Motor neuron (in vitro differentiated cells): Measurements from ENCODE around the gene FNTB. TPM values are rescaled to one million over a fixed set of nuclear protein-coding genes. Genes with fewer than 3 reads are reported as not detected.

ENCODE experiments used
- ATAC-seq, 8 experiments: fragments of 200-7000 bp; cut with Tn5 transposase; replicated peaks in 6 of 8; 2 replicates each; pipeline ENCODE4 v1.8.0; 2021; ENCODE audit warnings: mild to moderate bottlenecking in 8 of 8, moderate library complexity in 8 of 8
- H3K27ac ChIP-seq, 2 donors: fragments of 250-450 bp; sonication (Bioruptor Pico); 2 replicates each; pipeline ENCODE4 v1.9.0; 2021; ENCODE audit warnings: antibody characterized with exemption in 2 of 2, mild to moderate bottlenecking in 2 of 2, moderate library complexity in 1 of 2
- H3K4me1 ChIP-seq, 2 donors: fragments of 250-450 bp; sonication (Bioruptor Pico); replicated peaks in 1 of 2; 2 replicates each; pipeline ENCODE4 v1.6.1; 2021; ENCODE audit warnings: antibody characterized with exemption in 2 of 2, mild to moderate bottlenecking in 2 of 2, moderate library complexity in 1 of 2
- H3K4me3 ChIP-seq, 5 donors: fragments of 250-450 bp; sonication (Bioruptor Pico); 2 replicates each; pipeline ENCODE4 v1.9.0; 2021; ENCODE audit warnings: antibody characterized with exemption in 5 of 5, mild to moderate bottlenecking in 5 of 5, moderate library complexity in 4 of 5
- WGBS, 10 experiments: fragments of 450-650 bp; shearing (Covaris generic); methylation state at CpG; one replicate each; pipeline ENCODE4 v1.0.0; 2022; 5-methylcytosine and 5-hydroxymethylcytosine counted together
- in situ Hi-C, 9 experiments: fragments of 400-800 bp; cut with MboI; loops; one replicate each; pipeline ENCODE4 v1.15.0; 2021; ENCODE audit warnings: low sequenced_read_pairs in 9 of 9, low pct_unique_long_range_greater_than_20kb in 2 of 9; ENCODE audit not compliant: unreplicated experiment in 9 of 9
- total RNA-seq, 8 experiments: library from RNA; unstranded; fragments of 300-600 nt; gene quantifications; 2 replicates each; pipeline versions ENCODE4 v1.2.3 to v1.2.4, GENCODE V29; 2022

The FNTB gene, protein sequence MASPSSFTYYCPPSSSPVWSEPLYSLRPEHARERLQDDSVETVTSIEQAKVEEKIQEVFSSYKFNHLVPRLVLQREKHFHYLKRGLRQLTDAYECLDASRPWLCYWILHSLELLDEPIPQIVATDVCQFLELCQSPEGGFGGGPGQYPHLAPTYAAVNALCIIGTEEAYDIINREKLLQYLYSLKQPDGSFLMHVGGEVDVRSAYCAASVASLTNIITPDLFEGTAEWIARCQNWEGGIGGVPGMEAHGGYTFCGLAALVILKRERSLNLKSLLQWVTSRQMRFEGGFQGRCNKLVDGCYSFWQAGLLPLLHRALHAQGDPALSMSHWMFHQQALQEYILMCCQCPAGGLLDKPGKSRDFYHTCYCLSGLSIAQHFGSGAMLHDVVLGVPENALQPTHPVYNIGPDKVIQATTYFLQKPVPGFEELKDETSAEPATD
- total RNA-seq: 10 to 100 TPM; 12.7 to 22.5 (median 15.5) TPM

DNA sequence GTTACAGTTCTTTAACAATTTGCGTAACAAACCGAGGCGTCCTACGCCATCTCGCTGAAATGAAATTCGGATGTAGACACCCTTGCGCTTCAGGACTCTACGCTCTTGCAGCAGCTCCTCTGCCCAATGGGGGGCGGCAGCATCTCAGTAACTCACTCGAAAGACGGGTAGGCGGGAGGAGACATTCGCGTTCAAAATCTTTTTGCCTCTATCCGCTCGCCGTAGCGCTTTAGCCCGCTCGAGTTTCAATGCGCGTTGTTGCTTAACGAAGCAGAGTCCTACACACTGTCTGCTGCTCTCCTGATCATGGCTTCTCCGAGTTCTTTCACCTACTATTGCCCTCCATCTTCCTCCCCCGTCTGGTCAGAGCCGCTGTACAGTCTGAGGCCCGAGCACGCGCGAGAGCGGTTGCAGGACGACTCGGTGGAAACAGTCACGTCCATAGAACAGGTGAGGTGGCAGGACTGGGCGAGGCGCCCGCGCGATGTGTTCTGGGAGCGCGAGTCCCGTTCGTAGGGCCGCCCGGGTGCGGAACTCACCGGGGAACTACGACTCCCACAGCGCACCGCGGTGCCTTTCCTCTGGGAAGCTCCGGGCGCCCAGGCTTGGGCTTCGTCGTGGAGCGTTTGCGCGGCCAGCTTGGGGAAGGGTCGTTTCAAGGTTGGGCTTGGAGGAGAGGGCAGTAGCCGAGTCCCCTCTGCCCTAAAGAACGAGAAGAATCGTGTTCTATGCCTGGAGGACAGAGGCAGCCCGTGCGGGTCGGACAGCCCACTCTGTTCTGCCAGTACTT lies at the start of gene FNTB:
Gene FNTB (plus strand): TSS at position 248 of the 790 bp plus-strand sequence. CDS start 59 bp downstream, at position 307.
- Histone ChIP-seq H3K4me1 (peaks cover 6 to 7% of the 10 kb centered on the region in 2 donors), H3K27ac (peak within 1 kb of the TSS; percentile 88 to 95), H3K4me3 (peak within 1 kb of the TSS; percentile 53 to 83 (median 78))
- peak; percentile 97 to 99 (median 98) for ATAC-seq
- in situ Hi-C loops: no loop called here
- WGBS, 10 experiments: 0 to 2% (median 0%) methylated on average over 2 to 30 of the region's 65 CpGs; no CpG with 5 or more reads in 1 of the 10 experiments

DNA sequence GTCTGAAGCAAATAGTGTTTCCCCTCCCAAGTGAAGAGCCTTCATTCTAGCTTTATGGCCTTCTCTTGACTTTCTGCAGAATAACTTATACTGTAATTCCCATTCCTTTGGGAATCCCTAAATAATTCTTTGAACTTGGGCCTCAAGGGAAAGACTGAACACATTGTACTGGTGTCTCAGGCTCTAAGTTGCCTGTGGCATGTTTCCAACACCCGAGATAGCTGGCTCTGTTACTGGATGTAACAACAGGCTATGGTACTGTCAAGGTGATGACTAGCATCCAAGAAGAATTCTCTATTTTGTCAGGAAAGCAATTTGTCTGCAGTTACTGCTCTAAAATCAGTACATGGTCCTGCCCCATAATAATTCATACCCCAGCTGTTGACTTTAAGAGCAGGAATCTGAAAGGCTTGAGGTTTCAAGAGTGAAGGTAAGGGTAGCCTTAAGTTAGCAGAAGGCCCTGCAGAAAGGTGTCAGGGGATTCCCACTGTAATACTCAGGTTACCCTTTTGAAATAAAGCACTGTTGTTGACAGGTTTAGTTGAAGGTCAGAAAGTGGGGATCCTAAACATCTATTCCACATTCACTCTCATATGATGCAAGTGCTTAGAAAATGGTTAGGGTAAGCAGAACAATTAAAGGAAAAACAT lies 49.4 kb upstream of the FNTB start:
- 0 to 100% (median 100%) methylated on average over 1 of the region's 1 CpG; no CpG with 5 or more reads in 5 of the 10 experiments for WGBS, 10 experiments
- Histone ChIP-seq H3K27ac (no peak overlapping the region), H3K4me1 (no peaks in the 10 kb centered on the region), H3K4me3 (no peak overlapping the region)
- ATAC-seq: peak in 2 of 8 experiments; percentile 46 to 94
- in situ Hi-C loops: no loop called here

DNA sequence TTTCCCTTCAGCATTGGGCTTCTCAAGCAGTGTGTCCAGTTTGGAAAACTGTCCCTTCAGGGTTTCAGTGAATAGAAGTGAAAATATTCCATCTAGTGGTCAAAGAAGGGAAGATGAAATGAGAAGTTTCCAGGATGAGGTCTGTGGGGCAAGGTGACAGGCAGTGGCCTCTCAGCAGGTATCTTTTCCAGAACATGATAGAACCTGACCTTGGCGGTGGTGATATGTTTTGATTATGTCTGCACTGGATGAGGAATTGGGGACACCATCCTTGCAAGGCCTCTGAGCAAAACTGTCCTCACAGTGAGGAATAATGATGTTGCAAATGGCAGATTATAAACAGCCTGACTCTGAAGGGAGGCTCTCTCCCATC lies 48.9 kb upstream of the FNTB start:
- Histone ChIP-seq H3K4me1 (no peaks in the 10 kb centered on the region), H3K4me3 (no peak overlapping the region), H3K27ac (no peak overlapping the region)
- peak in 4 of 8 experiments; percentile 18 to 63 (median 54) for ATAC-seq
- in situ Hi-C loops: no loop called here
- WGBS, 10 experiments: 33 to 100% (median 100%) methylated on average over 1 of the region's 1 CpG; no CpG with 5 or more reads in 4 of the 10 experiments

DNA sequence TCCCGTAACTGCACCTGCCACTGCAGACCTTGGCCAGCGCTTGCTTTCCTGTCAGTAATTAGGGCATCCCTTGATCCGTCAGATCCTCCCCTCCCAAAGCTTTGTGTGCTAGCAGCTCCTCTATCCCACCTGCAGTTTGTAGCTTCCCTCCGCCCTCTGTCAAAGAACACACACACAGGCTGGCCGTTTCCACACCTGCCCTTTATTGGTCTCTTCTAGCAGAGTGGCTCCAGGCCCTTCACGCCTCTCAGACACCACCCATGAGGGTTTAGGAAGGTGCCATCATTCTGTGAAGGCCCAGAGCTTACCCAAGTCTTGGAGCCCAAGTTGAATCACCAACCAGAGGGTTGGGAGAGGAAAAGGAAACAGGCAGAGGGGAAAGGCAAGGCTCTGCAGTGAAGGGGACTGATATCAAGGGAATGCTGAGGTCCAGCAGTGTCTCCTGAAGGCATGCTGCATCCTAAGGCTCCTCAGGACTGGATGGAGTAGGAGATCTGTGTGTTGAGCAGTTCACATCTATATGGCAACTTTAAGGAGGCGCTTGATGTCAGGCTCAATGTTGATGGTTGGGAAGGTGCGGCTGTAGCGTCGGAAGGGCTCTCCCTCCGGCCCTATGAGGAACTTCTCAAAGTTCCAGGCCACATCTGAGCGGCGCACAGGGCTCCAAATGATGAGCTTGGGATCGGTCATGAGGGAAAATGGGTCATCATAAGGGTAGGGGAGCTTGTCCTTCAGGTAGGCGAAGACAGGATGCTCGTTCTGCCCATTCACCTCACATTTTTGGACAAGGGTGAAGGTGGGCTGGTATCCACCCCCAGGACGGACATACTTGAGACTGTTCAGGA lies 47.5 kb upstream of the FNTB start:
- Histone ChIP-seq H3K4me1 (peaks cover 0 to 6% of the 10 kb centered on the region in 2 donors), H3K27ac (no peak overlapping the region), H3K4me3 (no peak overlapping the region)
- in situ Hi-C loops: no loop called here
- ATAC-seq: no peak
- 82 to 100% (median 97%) methylated on average over 1 to 8 of the region's 17 CpGs; no CpG with 5 or more reads in 1 of the 10 experiments for WGBS, 10 experiments

DNA sequence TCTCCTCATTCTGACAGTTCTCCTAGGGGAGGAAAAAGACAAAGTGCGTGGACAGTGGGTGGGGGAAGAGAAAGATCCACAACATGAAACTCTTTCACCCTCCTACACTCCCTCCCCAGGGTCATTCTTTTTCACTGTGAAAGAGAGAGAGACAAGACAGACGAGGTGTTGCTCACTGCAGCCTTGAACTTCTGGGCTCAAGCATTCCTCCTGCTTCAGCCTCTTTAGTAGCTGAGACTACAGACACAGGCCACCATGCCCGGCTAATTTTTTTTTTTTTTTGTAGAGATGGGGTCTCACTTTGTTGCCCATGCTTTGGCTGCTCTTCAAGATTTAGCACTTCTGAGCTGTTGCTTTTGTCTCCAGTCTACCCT lies 46.9 kb upstream of the FNTB start:
- H3K4me1 ChIP-seq: peaks cover 0 to 6% of the 10 kb centered on the region in 2 donors
- 0 to 93% (median 80%) methylated on average over 1 to 3 of the region's 3 CpGs; no CpG with 5 or more reads in 5 of the 10 experiments for WGBS, 10 experiments
- in situ Hi-C loops: no loop called here
- ATAC-seq: no peak
- no peak overlapping the region for H3K27ac ChIP-seq
- H3K4me3 ChIP-seq: no peak overlapping the region

DNA sequence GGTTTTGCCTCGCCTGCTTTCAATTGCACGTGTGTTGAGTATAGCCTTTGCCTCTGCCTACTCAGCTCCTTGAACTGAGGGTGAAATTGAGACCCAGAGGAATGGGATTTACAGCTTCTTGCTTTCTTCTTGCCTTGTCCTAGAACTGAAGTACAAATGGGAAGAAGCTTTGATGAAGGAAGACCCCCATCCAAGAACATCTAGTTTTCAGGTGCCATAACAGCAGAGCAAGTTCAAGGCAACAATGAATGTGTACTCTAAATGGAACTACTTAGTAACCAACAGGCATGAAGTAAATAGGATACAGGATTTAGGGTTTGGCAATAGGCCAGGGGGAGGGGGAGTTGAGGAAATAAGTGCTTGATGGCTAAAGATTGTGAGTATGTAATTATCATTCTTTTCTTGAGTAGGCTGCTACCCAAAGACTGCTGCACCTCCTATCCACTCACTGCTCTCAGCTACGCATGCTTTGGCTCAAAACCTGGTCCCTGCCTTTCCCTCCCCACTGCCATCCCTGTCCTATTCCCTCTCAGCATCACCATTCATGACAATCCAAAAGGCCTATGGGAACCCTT lies 46.3 kb upstream of the FNTB start:
- in situ Hi-C loops: no loop called here
- no peak overlapping the region for H3K4me3 ChIP-seq
- H3K27ac ChIP-seq: no peak overlapping the region
- WGBS, 10 experiments: 60 to 100% (median 93%) methylated on average over 1 to 3 of the region's 3 CpGs; no CpG with 5 or more reads in 2 of the 10 experiments
- H3K4me1 ChIP-seq: peaks cover 0 to 6% of the 10 kb centered on the region in 2 donors
- ATAC-seq: no peak

DNA sequence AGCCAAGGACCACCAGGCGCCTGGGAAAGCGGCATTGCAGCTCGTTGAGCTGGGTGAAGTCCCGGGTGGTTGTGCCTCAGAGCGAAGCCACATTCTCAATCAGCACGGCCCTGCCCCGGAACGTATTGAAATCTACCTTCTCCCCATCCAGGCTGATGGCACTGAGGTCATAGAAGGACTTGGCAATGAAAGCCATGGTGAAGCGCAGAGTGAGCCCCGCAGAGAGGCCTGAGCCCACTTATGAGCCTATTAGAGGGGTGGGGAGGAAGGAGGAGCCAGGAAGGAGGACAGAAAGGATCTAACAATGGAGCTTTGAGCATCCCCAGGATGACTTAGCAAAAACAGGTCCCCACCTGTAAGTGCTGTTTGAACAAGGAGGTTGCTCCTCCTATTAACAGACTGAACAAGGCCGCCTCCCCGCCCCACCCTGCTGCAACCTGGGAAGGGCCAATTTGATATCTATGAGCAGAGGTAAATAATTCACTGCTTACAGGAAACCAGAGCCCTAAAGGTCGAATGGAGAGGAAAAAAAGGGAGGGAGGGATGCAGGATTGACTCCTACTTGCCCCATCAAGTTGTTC lies 44.1 kb upstream of the FNTB start, which contains the start of gene GPX2:
Gene GPX2 (minus strand): TSS at position 215 of the 581 bp plus-strand sequence. CDS start 19 bp downstream, at position 196.
- Histone ChIP-seq H3K4me1 (peaks cover 0 to 6% of the 10 kb centered on the region in 2 donors), H3K4me3 (no peak within 1 kb of the TSS), H3K27ac (no peak within 1 kb of the TSS)
- ATAC-seq: no peak
- WGBS, 10 experiments: 0 to 94% (median 81%) methylated on average over 1 to 10 of the region's 13 CpGs; no CpG with 5 or more reads in 3 of the 10 experiments
- in situ Hi-C loops: no loop called here

DNA sequence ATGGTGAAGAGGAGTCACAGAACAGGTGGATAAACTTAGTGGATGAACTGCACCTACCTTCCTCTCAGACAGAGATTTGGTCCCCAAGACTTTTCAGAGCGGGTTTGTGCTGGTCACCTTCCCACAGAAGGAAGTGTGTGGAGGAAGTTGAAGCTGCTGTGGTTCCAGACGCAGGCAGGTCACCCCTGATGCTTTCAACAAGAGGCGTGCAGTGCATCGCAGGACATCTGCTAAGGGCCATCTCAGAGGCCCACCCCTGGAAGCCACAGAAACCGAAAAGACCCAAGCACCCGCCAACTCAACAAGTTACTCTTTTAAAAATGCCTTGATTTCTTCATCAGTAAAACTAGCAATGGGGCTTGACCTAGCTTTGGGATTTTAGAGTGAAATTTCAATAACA lies 43.1 kb upstream of the FNTB start:
- in situ Hi-C loops: no loop called here
- WGBS, 10 experiments: 70 to 93% (median 82%) methylated on average over 2 to 4 of the region's 6 CpGs; no CpG with 5 or more reads in 5 of the 10 experiments
- ATAC-seq: no peak
- Histone ChIP-seq H3K4me1 (peaks cover 0 to 6% of the 10 kb centered on the region in 2 donors), H3K4me3 (no peak overlapping the region), H3K27ac (no peak overlapping the region)

DNA sequence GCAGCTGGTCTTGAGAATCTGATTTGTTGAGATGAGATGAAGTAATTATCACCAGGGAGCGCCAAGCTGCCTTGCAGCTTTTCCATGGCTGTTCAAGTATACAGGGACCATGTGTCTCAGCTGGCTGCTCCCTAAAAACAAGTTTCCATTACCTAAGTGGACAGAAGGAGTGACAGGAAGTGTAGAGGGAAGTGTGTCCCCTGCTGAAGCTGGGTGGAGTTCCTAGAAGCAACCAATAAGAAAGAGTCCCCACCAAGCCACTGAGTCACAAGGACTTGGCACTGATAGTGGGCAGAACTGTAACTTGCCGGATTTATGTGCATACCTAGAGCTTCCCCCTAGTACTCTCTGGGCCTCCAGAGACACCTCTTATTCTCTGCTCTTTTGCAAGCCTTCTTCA lies 42.7 kb upstream of the FNTB start:
- ATAC-seq: peak in 3 of 8 experiments; percentile 11 to 90 (median 82)

DNA sequence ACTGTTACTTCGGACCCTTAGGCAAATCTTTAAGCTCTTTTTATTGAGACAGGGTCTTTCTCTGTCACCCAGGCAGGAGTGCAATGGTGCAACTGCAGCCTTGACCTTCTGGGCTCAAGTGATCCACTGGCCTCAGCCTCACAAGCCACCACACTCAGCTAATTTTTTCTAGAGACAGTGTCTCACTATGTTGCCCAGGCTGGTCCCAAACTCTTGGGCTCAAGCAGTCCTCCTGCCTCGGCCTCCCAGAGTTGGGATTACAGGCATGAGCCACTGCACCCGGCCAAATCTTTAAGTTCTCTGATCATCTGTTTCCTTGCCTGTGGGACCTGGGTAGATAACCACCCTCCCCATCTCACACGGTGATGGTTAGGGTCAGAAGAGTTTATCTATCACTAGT lies 41.8 kb upstream of the FNTB start:
- Histone ChIP-seq H3K4me1 (peaks cover 0 to 6% of the 10 kb centered on the region in 2 donors), H3K27ac (no peak overlapping the region), H3K4me3 (no peak overlapping the region)
- 40 to 100% (median 86%) methylated on average over 1 to 4 of the region's 4 CpGs; no CpG with 5 or more reads in 1 of the 10 experiments for WGBS, 10 experiments
- no peak for ATAC-seq
- in situ Hi-C loops: no loop called here

More for the DNA sequence above, 42.7 kb upstream of the FNTB start:
- in situ Hi-C loops: no loop called here
- 0 to 100% (median 67%) methylated on average over 1 to 2 of the region's 2 CpGs; no CpG with 5 or more reads in 3 of the 10 experiments for WGBS, 10 experiments
- H3K4me1 ChIP-seq: peaks cover 0 to 6% of the 10 kb centered on the region in 2 donors
- no peak overlapping the region for H3K27ac ChIP-seq
- no peak overlapping the region for H3K4me3 ChIP-seq

DNA sequence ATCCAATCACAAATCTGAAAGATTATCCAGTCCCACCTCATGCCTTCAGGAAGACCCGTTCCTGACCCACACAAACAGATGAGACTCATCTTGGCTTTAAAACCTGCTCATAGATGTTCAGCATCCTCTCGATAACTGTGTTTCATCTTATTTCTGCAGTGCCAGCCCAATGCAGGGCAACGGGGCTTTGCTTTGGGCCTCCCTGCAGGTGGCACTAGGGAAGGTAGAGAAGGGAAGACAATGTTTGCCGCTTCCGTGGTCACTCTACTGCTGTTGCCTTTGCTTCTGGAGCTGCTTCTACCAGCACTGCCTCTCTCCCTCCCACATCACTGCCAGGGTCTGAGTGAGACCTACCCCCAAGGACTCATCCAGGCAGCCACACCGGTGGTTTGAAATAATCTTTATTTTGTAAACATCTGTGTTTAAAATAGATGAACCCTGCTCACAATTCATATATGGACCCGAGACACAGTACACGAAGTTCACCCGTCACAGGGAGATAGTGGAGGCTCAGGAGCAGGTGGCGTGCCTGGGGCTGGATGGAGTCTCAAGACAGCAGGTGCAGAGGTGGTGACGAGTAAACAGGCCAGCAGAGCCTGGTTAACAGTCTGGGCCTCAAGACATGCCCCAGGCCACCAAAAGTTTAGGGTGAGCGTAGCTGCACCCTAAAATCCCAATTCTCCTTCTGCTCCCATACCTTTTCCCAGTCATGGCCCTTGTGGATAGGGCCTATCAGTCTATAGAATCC lies 41.1 kb upstream of the FNTB start:
- no peak for ATAC-seq
- in situ Hi-C loops: no loop called here
- 80 to 100% (median 92%) methylated on average over 1 to 9 of the region's 12 CpGs; no CpG with 5 or more reads in 1 of the 10 experiments for WGBS, 10 experiments

More for the DNA sequence above, 41.1 kb upstream of the FNTB start:
- Histone ChIP-seq H3K27ac (no peak overlapping the region), H3K4me3 (no peak overlapping the region), H3K4me1 (peaks cover 0 to 6% of the 10 kb centered on the region in 2 donors)
